GM18508 (cell line): ENCODE data around the gene PAPPA2.

ENCODE experiments used
- ATAC-seq: cut with Tn5 transposase; IDR thresholded peaks from one replicate; pipeline ENCODE4 v1.9.1; 2021; ENCODE audit warnings: moderate number of reproducible peaks; ENCODE audit not compliant: insufficient read depth, unreplicated experiment

PAPPA2 gene

GRCh38 chr1:176880955-176881595 lies 418.1 kb downstream of the PAPPA2 start:
- no peak for ATAC-seq

- no peak for ATAC-seq
Measured at GRCh38 chr1:176884286-176884685, 421.3 kb downstream of the PAPPA2 start.

DNA sequence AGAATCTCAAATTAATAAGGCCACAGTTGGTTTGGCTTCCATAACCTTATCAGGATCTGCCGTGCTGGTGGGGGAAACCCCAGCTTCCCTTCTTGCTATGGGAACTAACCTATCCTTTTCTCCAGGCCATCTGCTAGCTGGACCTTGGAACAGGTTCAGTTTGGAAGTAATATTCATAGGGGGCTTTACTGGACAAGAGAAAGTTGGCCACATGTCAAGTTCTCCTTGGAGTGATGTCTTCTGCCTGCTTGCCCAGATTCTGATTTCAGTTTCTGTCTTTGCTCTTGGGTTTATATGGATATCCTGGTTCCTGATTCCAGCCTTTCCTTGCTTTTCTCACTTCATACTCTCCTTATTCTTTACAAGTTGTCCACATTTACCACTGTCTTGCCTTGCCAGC lies 421.9 kb downstream of the PAPPA2 start:
- ATAC-seq, result no peak

- ATAC-seq, result no peak
Measured at GRCh38 chr1:176885341-176885740, 422.4 kb downstream of the PAPPA2 start.

GRCh38 chr1:176885751-176886150 lies 422.8 kb downstream of the PAPPA2 start:
- ATAC-seq, result no peak

- no peak for ATAC-seq
Measured at GRCh38 chr1:176888471-176889032, 425.6 kb downstream of the PAPPA2 start.

GRCh38 chr1:176893625-176894352 lies 430.8 kb downstream of the PAPPA2 start:
- no peak for ATAC-seq

DNA sequence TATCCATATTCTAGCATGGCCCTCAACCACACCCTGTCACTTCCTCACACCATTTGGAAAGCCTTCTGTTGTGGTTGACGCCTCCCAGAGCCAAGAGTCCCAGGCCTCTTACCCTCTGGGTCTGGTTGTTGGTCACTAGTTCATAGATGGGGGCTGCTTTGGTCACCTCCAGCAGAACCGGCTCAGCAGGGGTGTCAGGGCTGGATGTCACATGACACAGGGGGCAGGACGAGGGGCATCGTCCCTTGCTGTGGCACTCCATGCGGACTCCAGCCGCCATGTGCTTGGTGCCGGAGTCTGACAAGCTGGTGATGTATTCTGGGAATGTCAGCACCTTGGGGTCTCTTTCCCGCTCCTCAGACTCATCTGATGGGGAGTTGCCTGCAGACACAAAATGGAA lies 431.5 kb downstream of the PAPPA2 start:
- ATAC-seq, result no peak
